Measurements from ENCODE around the gene DAPP1.

DAPP1 gene

GRCh38 chr4:99811850-99812249 lies 4.8 kb upstream of the DAPP1 start:
- TF ChIP-seq ARNTL (CRISPR knock-in tag; IDR thresholded peaks at IDR 0.05; ENCODE audit: borderline replicate concordance, low read depth) (no peak), ZNF8 (CRISPR knock-in tag; IDR thresholded peaks at IDR 0.05) (no peak), SNAI2 (CRISPR knock-in tag; IDR thresholded peaks at IDR 0.05) (no peak), CSDC2 (CRISPR knock-in tag; IDR thresholded peaks at IDR 0.05) (no peak), BACH2 (CRISPR knock-in tag; IDR thresholded peaks at IDR 0.05; ENCODE audit: borderline replicate concordance) (no peak), PATZ1 (CRISPR knock-in tag; IDR thresholded peaks at IDR 0.05; ENCODE audit: borderline replicate concordance) (no peak), RARB (CRISPR knock-in tag; IDR thresholded peaks at IDR 0.05) (no peak), ISL1 (CRISPR knock-in tag; IDR thresholded peaks at IDR 0.05) (no peak), TCF4 (CRISPR knock-in tag; IDR thresholded peaks at IDR 0.05; ENCODE audit: borderline replicate concordance) (no peak)
- ATAC-seq: no peak

GRCh38 chr4:99815597-99816011 lies 1.0 kb upstream of the DAPP1 start:
- ATAC-seq: no peak
- TF ChIP-seq PPARA (CRISPR knock-in tag; IDR thresholded peaks at IDR 0.05; ENCODE audit: borderline replicate concordance) (no peak), ARNTL (CRISPR knock-in tag; IDR thresholded peaks at IDR 0.05; ENCODE audit: borderline replicate concordance, low read depth) (no peak), ISL1 (CRISPR knock-in tag; IDR thresholded peaks at IDR 0.05) (no peak), TCF4 (CRISPR knock-in tag; IDR thresholded peaks at IDR 0.05; ENCODE audit: borderline replicate concordance) (no peak), ZNF8 (CRISPR knock-in tag; IDR thresholded peaks at IDR 0.05) (no peak), ZNF70 (CRISPR knock-in tag; IDR thresholded peaks at IDR 0.05) (no peak), BACH2 (CRISPR knock-in tag; IDR thresholded peaks at IDR 0.05; ENCODE audit: borderline replicate concordance) (no peak), TSHZ2 (CRISPR knock-in tag; IDR thresholded peaks at IDR 0.05) (no peak), PATZ1 (CRISPR knock-in tag; IDR thresholded peaks at IDR 0.05; ENCODE audit: borderline replicate concordance) (no peak)

- no peak for TF ChIP-seq ZNF565 (CRISPR knock-in tag; conservative IDR thresholded peaks at IDR 0.05; ENCODE audit: low read depth)
- TF ChIP-seq RARB (CRISPR knock-in tag; IDR thresholded peaks at IDR 0.05): no peak
- no peak for TF ChIP-seq TOX (CRISPR knock-in tag; IDR thresholded peaks at IDR 0.05; ENCODE audit: borderline replicate concordance)
- no peak for TF ChIP-seq CREB5 (CRISPR knock-in tag; IDR thresholded peaks at IDR 0.05; ENCODE audit: low read depth)
- no peak for TF ChIP-seq ZFP30 (CRISPR knock-in tag; IDR thresholded peaks at IDR 0.05)
- no peak for TF ChIP-seq PPARA (CRISPR knock-in tag; IDR thresholded peaks at IDR 0.05; ENCODE audit: borderline replicate concordance)
- no peak for TF ChIP-seq ZFP3 (CRISPR knock-in tag; IDR thresholded peaks at IDR 0.05)
- TF ChIP-seq OSR1 (CRISPR knock-in tag; IDR thresholded peaks at IDR 0.05): no peak
- no peak for ATAC-seq
These were observed 773 bp downstream of the DAPP1 start for GRCh38 chr4:99817309-99817890.

GRCh38 chr4:99818661-99819060 lies 2.0 kb downstream of the DAPP1 start:
- ATAC-seq: no peak
- no peak for TF ChIP-seq ZNF565 (CRISPR knock-in tag; conservative IDR thresholded peaks at IDR 0.05; ENCODE audit: low read depth)
- no peak for TF ChIP-seq PPARA (CRISPR knock-in tag; IDR thresholded peaks at IDR 0.05; ENCODE audit: borderline replicate concordance)
- no peak for TF ChIP-seq OSR1 (CRISPR knock-in tag; IDR thresholded peaks at IDR 0.05)
- no peak for TF ChIP-seq ZFP3 (CRISPR knock-in tag; IDR thresholded peaks at IDR 0.05)
- no peak for TF ChIP-seq ZNF8 (CRISPR knock-in tag; IDR thresholded peaks at IDR 0.05)
- TF ChIP-seq RARB (CRISPR knock-in tag; IDR thresholded peaks at IDR 0.05): no peak
- no peak for TF ChIP-seq TCF4 (CRISPR knock-in tag; IDR thresholded peaks at IDR 0.05; ENCODE audit: borderline replicate concordance)
- no peak for TF ChIP-seq ZC3H10 (CRISPR knock-in tag; IDR thresholded peaks at IDR 0.05)
- no peak for TF ChIP-seq TOX (CRISPR knock-in tag; IDR thresholded peaks at IDR 0.05; ENCODE audit: borderline replicate concordance)
- no peak for TF ChIP-seq ESRRG (CRISPR knock-in tag; IDR thresholded peaks at IDR 0.05)
- no peak for TF ChIP-seq SNAI2 (CRISPR knock-in tag; IDR thresholded peaks at IDR 0.05)
- no peak for TF ChIP-seq POU6F1 (CRISPR knock-in tag; IDR thresholded peaks at IDR 0.05; ENCODE audit: borderline replicate concordance, low read depth)
- no peak for TF ChIP-seq GLIS3 (CRISPR knock-in tag; IDR thresholded peaks at IDR 0.05)
- no peak for TF ChIP-seq ZFP30 (CRISPR knock-in tag; IDR thresholded peaks at IDR 0.05)
- TF ChIP-seq ZNF70 (CRISPR knock-in tag; IDR thresholded peaks at IDR 0.05): no peak
